ENCODE measurements around the gene NUDT15. TPM values are rescaled to one million over a fixed set of nuclear protein-coding genes. Genes with fewer than 3 reads are reported as not detected.

Gene NUDT15
- total and polyA plus RNA-seq, 2 of the 8 experiments (the other 6 are each of a cell fraction or from before 2014, with no cell fraction given) = 37.8 to 65.9 TPM

GRCh38 chr13:47997384-47997783, 40.1 kb upstream of the NUDT15 start:
- Histone ChIP-seq H3K4me1 (replicated peaks in 1 of 4; ENCODE audit: control insufficient read depth in 3 of 4, insufficient read depth in 4 of 4, low read length in 3 of 4) (peaks cover 0 to 4% (median 0%) of the 10 kb centered on the region in 4 experiments; a peak in 3 of 7 replicates), H3K23ac (ENCODE audit: insufficient read length) (no peak overlapping the region), H3K4me2 (ENCODE audit: insufficient read depth in 1 of 2, low read depth in 2 of 2, low read length in 2 of 2) (no peak overlapping the region), H3K9ac (replicated peaks in 1 of 4; ENCODE audit: extremely low read depth in 1 of 4, low read depth in 3 of 4, low read length in 3 of 4) (no peak overlapping the region), H4K8ac (ENCODE audit: extremely low read depth, insufficient read depth, low read length) (no peak overlapping the region), H2BK5ac (ENCODE audit: low read depth, low read length) (no peak overlapping the region), H2BK12ac (ENCODE audit: low read depth, low read length) (no peak overlapping the region), H3K4ac (replicated peaks; ENCODE audit: insufficient read length, low read depth, low read length) (no peak overlapping the region), H4K20me1 (replicated peaks in 1 of 2; ENCODE audit: control insufficient read depth in 1 of 2, insufficient read depth in 2 of 2, low read length in 2 of 2) (peaks cover 4% of the 10 kb centered on the region in 2 experiments), H3K27me3 (replicated peaks in 1 of 4; ENCODE audit: control insufficient read depth in 3 of 4, extremely low read depth in 1 of 4, insufficient read depth in 3 of 4, low read length in 3 of 4) (no peaks in the 10 kb centered on the region), H3K56ac (replicated peaks; ENCODE audit: insufficient read length, low read depth, low read length) (no peak overlapping the region), H3K18ac (ENCODE audit: extremely low read depth, low read length) (no peak overlapping the region), H3K23me2 (ENCODE audit: low read depth, low read length) (peaks cover 4% of the 10 kb centered on the region), H2BK120ac (replicated peaks; ENCODE audit: low read depth, low read length) (no peak overlapping the region), H2BK15ac (ENCODE audit: low read length) (no peak overlapping the region), H3K36me3 (ENCODE audit: control insufficient read depth in 2 of 4, insufficient read depth in 4 of 4, low read length in 3 of 4) (peaks cover 0 to 22% (median 4%) of the 10 kb centered on the region in 4 experiments; a peak in 2 of 8 replicates), H3K4me3 (ENCODE audit: extremely low read depth in 1 of 4, insufficient read depth in 2 of 4, low read depth in 3 of 4, low read length in 4 of 4) (no peak overlapping the region), H2AK5ac (ENCODE audit: low read depth, low read length) (no peak overlapping the region), H3K9me3 (ENCODE audit: insufficient read depth in 2 of 2, low read depth in 1 of 2, low read length in 1 of 2) (no peaks in the 10 kb centered on the region), H3K27ac (ENCODE audit: low read depth, low read length) (no peak overlapping the region), H2AFZ (ENCODE audit: low read length) (no peak overlapping the region), H3K79me2 (ENCODE audit: control insufficient read depth in 1 of 2, insufficient read depth in 2 of 2, low read length in 2 of 2) (peaks cover 6 to 65% of the 10 kb centered on the region in 2 experiments), H4K5ac (ENCODE audit: insufficient read length, low read depth, low read length) (no peak overlapping the region), H2BK20ac (ENCODE audit: low read length) (no peak overlapping the region), H3K79me1 (ENCODE audit: low read depth, low read length) (no peaks in the 10 kb centered on the region; the same call in none of the 2 replicates), H3K14ac (ENCODE audit: insufficient read length) (no peak overlapping the region), H4K91ac (replicated peaks; ENCODE audit: insufficient read length, low read length) (no peak overlapping the region)
- FAIRE-seq (no peak), DNase-seq (ENCODE audit: low read depth in 1 of 2, low spot score in 2 of 2) (no peak)
- 92% methylated on average over 2 of the region's 2 CpGs; no CpG with 5 or more reads in 1 of the 2 experiments for WGBS, 2 experiments (ENCODE audit: extremely low coverage in 1 of 2, insufficient coverage in 1 of 2, insufficient read length in 1 of 2, insufficient replicate concordance in 2 of 2, low coverage in 1 of 2, low lambda C conversion rate in 2 of 2, missing lambda C conversion rate in 1 of 2)
- ChIA-PET POLR2A (ENCODE audit: partially characterized antibody) (interaction anchor here (1.4 kb wide), 1 partner anchor 9 kb away, joined by 5 read pairs; no protein-coding TSS in a partner anchor), CTCF (ENCODE audit: partially characterized antibody) (interaction anchor here (0.7 to 1.4 kb wide), 2 partner anchors 9 to 41 kb away, joined by 3 to 4 read pairs; partner anchors contain the start of gene NUDT15)
- TF ChIP-seq CEBPB (IDR thresholded peaks at IDR 0.05; ENCODE audit: low read depth, low read length) (no peak), ATF3 (IDR thresholded peaks at IDR 0.05; ENCODE audit: insufficient read depth, low read depth, low read length) (no peak), RFX5 (IDR thresholded peaks at IDR 0.05; ENCODE audit: borderline replicate concordance, low read depth, low read length) (no peak), CBX5 (IDR thresholded peaks at IDR 0.05; ENCODE audit: low read depth, low read length) (no peak), POLR2AphosphoS5 (IDR thresholded peaks at IDR 0.05; ENCODE audit: low read depth, low read length) (no peak), CHD1 (IDR thresholded peaks at IDR 0.05; ENCODE audit: low read depth, low read length) (no peak), KDM4A (IDR thresholded peaks at IDR 0.05; ENCODE audit: low read depth, low read length, severe bottlenecking) (no peak), MAX (IDR thresholded peaks at IDR 0.05) (no peak), SIRT6 (IDR thresholded peaks at IDR 0.05; ENCODE audit: low read length) (no peak), NANOG (IDR thresholded peaks at IDR 0.05; ENCODE audit: insufficient read depth, low read depth, low read length, poor library complexity, severe bottlenecking) (no peak), ATF2 (IDR thresholded peaks at IDR 0.05; ENCODE audit: low read length) (no peak), CBX8 (IDR thresholded peaks at IDR 0.05; ENCODE audit: borderline replicate concordance, low read depth, low read length) (no peak)
